ENCODE data around the gene NSUN5.
"Not testable (repeated sequence)": the region's sequence is repeated elsewhere in the genome, so short reads cannot be mapped to it uniquely, and the experiment has no call there.

DNA sequence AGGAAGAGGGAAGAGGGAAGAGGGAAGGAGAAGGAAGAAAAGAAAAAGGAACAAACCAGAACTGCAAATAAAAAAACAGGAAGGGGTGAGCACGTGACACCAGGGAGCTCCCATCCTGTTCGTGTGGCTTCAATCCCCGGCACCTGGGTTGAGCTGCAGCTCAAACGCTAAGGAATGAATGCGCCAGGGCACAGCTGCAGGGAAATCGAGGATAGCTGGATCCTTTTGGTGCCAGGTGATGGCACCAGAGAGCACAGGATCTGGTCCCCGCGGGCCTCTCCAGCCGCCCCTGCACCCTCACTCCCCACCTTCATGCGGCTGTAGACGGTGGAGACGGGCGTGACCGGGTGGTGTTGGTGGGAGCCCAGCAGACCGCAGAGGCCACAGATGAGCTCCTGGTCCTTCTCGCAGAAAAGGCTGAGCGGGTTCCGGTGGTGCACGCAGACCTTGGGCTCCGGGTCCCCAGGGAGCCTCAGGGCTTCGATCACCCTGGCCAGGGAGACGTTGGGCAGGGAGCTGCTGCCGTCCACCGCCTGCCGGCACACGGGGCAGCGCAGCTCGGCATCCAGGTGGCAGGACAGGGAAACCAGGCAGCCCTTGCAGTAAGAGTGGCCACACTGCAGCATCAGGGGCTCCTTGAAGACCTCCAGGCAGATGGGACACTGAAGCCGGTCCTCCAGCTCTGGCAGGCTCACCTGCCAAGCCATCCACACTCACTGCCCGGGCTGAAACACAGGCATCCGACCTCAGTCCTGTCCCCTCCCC lies 15.6 kb upstream of the NSUN5 start:
- not testable (repeated sequence) for TF ChIP-seq EP300, POLR2AphosphoS5 (IDR thresholded peaks at IDR 0.05)
- TF ChIP-seq, protein P1, sequence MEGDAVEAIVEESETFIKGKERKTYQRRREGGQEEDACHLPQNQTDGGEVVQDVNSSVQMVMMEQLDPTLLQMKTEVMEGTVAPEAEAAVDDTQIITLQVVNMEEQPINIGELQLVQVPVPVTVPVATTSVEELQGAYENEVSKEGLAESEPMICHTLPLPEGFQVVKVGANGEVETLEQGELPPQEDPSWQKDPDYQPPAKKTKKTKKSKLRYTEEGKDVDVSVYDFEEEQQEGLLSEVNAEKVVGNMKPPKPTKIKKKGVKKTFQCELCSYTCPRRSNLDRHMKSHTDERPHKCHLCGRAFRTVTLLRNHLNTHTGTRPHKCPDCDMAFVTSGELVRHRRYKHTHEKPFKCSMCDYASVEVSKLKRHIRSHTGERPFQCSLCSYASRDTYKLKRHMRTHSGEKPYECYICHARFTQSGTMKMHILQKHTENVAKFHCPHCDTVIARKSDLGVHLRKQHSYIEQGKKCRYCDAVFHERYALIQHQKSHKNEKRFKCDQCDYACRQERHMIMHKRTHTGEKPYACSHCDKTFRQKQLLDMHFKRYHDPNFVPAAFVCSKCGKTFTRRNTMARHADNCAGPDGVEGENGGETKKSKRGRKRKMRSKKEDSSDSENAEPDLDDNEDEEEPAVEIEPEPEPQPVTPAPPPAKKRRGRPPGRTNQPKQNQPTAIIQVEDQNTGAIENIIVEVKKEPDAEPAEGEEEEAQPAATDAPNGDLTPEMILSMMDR (IDR thresholded peaks at IDR 0.05), result peak; percentile 36 to 51 (median 41)

Data from esophagus muscularis mucosa (tissue), 4 donors.